Measurements from ENCODE around the gene UBXN2A.
"Not testable (repeated sequence)": the region's sequence is repeated elsewhere in the genome, so short reads cannot be mapped to it uniquely, and the experiment has no call there.

The UBXN2A gene

DNA sequence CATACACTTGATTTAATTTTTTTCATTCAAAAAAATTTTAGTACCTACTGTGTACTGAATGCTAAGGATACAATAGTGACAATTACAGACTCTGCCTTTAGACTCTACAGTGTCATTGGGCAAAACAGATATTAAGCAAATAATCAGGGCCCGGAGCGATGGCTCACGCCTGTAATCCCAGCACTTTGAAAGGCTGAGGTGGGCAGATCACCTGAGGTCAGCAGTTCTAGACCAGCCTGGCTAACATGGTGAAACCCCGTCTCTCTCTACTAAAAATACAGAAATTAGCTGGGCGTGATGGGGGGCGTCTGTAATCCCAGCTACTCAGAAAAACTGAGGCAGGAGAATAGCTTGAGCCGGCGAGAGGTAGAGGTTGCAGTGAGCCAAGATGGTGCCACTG lies 1.4 kb downstream of the UBXN2A start:
- DNase-seq: no peak

DNA sequence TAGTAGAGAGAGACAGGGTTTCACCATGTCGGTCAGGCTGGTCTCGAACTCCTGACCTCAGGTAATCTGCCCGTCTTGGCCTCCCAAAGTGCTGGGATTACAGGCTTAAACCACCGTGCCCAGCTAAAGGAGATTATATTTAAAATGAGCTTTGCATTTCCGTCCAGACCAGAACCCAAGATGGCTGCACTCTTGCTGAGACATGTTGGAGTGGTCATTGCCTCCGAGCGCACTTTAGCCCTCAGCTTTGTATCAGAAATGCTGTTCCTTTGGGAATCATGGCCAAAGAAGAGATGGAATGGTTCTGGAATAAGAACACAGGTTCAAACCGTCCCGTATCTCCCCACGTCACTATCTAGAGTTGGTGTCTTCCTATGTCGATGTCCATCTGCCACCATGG lies 3.4 kb downstream of the UBXN2A start:
- DNase-seq: no peak

DNA sequence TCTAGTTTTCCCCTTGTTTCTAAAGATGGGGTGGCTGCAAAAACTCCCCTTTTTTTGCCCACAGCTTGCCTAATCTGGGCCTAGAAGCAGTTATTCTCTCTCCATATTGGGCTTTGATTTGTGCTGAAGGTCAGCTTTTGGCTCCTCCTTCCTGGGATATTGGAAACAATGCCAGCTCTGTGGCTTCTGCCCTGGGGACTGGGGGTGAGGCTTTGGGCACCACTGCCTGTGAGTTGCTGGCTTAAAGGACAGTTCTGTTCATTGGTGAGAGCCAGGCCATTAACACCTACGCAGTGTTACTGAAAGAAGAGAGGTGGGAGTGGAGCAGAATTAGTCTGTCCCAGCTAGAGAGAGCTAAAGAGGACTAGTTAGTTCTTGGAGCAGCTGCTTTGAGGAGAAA lies 4.3 kb downstream of the UBXN2A start:
- DNase-seq: no peak

DNA sequence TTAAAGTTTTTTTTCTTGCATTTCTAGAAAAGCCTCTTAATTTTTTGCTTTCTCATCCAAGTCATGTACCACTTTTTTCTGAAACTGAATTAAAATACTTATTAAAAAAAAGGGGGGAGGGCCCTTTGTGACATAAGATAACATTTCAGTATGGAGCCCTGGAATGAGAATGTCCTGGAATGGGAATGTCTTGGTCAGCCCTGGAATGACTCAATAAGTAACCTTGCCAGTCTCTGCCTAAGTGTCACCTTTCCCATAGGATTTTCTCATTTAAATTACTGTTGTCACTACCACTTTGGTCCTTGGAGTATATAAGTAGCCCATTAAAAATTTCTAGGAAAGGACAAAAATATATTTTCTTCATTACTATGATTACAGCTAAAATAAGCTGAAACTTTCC lies 4.7 kb downstream of the UBXN2A start:
- no peak for DNase-seq

DNA sequence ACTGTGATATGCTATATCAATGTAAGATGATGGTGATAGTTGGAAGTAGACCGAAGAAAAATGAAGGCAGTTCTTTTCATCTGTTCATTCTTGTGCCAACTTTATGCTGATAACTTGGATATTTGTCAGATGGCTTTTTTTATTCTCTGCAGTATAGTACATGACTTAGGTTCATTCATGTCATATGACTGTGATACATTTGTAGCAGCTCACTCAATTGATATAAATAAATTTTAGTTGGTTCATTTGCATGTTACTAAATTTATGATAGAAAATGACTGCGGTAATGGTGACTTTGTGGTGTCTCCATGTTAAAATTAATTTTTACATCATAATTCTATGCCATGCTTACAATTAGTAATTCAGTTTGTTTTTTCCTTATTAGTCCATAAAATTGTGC lies 7.1 kb downstream of the UBXN2A start:
- DNase-seq: no peak

DNA sequence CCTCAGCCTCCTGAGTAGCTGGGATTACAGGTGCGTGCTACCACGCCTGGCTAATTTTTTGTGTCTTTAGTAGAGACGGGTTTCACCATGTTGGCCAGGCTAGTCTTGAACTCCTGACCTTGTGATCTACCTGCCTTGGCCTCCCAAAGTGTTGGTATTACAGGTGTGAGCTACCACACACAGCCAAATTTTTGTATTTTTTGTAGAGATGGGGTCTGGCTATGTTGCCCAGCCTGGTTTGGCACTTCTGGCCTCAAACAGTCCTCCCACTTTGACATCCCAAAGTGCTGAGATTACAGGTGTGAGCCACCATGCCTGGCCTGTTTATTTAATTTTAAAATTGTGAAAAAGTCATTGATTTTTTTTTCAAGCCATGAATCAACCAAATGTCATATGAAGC lies 12.3 kb downstream of the UBXN2A start:
- not testable (repeated sequence) for DNase-seq

DNA sequence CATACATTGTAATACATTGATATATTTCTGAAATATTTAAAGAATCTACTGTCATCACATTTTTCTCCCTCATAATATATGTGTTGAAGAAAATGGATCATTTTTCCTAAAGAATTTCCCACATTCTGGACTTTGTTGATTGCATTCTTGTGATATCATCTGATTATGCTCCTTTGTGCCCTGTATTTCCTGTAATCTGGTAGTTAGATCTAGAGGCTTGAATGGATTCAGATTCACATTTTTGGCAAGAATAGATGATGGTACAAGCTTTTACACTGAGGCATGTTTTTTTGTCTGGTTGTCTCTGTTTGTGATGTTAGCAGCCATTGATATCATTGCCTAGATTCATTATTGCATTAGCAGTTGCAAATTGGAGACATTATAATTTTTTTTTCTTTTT lies 13.4 kb downstream of the UBXN2A start:
- no peak for DNase-seq

DNA sequence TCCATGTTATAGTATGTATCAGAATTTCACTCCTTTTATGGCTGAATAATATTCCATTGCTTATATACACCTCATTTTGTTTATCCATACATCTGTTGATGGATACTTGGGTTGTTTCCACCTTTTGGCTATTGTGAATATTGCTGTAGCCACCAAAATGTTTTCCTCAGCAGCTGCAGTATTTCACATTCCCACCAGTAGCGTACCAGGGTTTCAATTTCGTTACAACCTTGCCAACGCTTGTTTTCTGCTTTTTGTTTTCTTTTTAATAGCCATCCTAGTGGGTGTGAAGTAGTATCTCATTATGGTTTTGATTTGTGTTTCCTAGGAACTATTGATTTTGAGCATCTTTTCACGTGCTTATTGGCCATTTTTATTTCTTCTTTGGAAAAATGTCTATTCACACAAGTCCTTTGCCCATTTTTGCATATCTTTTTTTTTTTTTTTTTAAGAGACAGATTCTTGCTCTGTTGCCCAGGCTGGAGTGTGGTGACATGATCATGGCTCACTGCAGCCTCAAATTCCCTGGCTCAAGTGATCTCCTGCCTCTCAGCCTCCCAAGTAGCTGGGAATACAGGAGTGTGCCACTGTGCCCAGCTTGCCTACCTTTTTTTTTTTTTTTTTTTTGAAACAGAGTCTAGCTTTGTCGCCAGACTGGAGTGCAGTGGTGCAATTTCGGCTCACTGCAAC lies 14.2 kb downstream of the UBXN2A start:
- DNase-seq: no peak

DNA sequence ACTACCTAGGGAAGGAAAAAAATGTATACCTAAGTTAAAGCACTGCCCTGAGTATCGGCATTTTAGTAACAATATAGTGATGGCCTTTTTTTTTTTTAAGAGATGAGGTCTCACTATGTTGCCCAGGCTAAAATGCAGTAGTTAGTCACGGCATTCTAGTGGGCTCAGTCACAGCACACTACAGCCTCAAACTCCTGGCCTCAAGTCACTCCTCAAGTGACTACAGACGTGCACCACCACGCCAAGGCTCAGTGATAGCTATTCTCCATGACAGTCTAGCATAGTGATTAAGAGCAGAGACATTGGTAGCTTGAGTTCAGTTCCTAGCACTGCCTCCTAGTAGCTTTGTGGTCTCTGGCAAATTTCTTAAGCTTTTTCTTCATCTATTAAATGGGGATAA lies 27.6 kb downstream of the UBXN2A start:
- no peak for DNase-seq

DNA sequence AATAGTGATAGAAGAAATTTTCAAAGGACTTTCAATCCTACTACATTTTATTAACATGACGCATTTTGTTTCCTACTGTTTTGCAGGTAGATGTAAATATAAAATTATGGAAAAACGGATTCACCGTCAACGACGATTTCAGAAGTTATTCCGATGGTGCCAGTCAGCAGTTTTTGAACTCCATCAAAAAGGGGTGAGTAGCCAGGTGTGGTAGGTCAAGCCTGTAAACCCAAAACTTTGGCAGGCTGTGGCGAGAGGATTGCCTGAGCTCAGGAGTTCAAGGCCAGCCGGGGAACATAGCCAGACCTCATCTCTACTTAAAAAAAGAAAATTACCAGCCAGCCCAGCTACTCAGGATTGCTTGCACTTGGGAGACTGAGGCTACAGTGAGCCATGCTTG lies 36.6 kb downstream of the UBXN2A start:
- no peak for DNase-seq

DNA sequence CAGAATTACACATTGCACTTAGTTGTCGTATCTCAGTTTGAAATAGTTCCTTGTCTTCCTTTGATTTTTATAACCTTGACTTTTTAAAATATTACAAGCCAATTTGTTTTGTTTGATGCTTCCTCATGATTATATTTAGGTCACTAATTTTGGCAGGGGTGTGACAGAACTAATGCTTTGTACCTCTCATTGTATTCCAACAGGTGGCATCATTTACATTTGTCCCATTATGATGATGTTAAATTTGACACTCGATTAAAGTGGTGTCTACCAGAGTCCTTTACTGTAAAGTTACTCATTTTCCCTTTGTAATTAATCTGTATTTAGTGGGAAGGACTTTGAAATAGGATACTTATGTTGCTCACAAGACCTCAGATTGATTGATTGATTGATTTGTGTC lies 48.1 kb downstream of the UBXN2A start:
- no peak for DNase-seq

DNA sequence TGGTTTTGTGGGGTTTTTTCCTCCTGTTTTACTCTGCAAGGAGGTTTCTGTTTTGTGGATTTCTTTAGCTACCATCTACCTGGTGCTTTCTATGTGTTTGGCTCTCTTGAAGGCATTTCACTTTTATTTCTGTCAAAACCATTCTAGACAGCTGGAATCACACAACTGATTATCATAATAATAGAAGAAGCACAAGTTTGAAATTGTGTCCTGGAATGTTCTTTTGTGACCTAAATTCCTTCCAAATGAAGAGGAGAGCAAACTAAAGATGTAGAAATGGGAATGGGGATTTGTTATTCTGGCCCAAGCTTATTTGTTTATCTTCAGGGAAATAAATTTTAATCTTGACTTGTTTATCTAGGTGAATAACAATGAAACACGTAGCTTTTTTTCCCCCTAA lies 52.7 kb downstream of the UBXN2A start:
- DNase-seq: no peak

DNA sequence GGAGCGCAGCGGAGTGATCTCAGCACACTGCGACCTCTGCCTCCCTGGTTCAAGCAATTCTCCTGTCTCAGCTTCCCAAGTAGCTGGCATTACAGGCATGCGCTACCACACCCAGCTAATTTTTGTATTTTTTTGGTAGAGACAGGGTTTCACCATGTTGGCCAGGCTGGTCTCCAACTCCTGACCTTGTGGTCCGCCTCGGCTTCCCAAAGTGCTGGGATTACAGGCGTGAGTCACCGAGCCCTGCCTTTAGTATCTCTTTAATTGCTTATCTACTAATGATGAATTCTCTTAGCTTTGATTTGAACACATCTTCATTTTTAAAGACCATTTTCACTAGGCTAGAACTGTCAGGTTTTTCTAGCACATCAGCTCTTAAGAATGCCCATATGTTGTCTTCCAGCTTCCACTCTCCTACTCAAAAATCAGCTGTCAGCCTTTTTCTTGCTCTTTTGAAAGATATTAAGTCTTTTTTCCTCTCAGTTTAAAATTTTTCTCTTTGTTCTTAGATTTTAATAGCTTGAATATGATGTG lies 53.5 kb downstream of the UBXN2A start:
- no peak for DNase-seq

DNA sequence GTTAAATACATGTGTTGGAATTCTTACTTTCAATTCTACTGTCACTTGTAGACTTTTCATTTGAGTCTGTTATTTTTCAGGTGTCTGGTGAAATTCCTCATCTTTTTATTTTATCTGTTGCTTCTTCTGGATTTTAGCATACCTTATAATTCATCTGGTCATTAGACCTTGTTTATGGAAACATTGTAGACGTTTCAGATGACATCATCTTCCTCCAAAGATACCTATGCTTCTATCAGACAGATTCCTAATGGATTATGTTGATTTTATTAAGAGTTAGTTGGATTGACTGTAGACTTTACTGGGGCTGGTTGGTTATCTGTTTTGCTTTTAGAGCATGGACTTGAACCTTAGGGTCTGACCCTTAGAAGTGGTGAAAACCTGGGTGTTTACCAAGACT lies 54.3 kb downstream of the UBXN2A start:
- no peak for DNase-seq

DNA sequence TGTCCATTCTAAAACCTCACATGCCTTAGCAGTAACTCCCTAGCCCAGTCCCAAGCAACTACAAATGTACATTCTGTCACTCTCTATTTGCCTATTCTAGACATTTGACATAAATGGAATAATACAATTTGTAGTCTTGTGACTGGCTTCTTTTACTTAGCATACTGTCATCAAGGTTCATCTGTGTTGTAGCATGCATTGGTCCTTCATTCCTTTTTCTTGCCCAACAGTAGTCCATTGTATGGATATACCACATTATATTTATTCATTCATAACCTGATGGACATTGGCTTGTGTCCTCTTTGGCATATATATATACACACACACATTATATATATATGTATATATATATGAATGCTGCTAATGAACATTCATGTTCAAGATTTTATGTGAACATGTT lies 67.4 kb downstream of the UBXN2A start:
- DNase-seq: no peak

DNA sequence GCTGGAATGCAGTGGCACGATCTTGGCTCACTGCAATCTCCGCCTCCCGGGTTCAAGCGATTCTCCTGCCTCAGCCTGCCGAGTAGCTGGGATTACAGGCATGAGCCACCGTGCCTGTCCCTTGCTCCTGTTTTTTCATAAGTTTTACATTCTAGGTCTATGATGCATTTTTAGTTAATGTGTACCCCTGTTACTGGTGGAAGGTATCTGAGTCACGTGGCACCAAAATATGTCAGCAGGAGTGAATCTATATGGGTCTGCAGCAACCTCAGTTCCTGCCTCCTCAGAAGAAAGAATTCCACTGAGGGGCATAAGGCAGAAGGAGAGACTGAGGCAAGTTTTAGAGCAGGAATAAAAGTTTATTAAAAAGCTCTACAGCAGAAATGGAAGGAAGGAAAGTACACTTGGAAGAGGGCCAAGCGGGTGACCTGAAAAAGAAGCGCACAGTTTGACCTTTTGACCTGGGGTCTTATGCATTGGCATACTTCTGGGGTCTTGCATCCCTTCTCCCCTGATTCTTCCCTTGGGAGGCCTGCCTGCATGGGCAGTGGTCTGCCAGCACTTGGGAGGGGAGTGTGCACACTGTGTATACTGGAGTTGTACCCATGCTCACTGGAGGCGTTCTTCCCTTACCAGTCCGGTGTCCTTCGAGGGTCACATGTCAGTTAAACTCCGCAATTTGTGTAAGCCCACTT lies 68.6 kb downstream of the UBXN2A start:
- no peak for DNase-seq

DNA sequence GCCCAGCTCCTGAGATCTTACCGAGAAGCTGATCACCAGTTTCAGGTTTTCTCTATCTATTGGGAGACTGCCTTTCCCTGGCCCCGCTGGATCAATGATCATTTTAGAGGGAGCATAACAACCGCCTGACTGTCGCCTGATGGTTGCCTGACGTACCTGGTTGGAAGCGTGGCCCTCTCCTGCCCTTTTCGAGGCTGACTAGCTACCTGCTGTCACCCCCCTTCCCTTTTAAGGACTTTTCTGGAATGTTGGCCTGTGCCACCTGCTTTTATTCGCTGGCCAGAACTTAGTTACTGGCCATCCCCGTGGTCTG lies 69.1 kb downstream of the UBXN2A start:
- no peak for DNase-seq

DNA sequence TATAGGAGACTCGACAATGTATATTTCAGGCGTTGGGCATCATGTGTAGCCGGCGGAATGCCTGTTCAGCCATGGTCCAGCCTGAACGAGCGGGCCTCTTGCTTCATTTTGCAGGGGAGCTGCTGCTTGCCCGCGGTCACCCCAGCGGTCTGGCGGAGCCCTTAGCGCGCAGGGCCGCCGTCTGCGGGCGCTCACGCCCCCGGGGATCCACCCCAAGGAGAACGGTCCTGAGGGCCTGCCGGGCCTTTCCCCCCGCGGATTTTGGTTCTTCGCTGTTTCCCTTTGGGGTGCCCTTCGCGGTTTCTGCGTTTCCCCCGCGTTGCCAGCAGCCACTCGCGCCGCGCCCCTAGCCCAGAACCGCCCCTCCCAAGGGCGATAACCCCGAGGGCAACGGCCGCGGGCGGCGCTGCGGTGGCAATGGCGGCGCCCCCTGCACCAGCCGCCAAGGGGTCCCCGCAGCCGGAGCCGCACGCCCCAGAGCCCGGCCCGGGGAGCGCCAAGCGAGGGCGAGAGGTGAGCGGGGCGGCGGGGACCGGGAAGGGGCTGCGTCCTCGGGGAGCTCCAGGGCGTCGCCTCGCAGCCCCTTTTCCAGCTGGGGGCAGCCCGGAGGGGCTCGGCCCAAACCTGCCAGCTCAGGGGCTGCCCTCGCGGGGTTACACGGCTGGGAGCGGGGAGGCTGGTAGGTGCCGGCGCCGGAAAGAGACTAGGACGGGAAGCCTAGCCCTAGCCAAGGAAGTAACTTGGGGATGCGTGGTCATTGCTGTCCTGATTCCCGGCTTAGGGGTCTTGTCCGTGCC lies 69.6 kb downstream of the UBXN2A start, which contains the start of gene MFSD2B:
MFSD2B (plus strand) TSS at position 406 of the 797 bp plus-strand sequence; CDS start at position 418, 12 bp downstream.
- no peak for DNase-seq

DNA sequence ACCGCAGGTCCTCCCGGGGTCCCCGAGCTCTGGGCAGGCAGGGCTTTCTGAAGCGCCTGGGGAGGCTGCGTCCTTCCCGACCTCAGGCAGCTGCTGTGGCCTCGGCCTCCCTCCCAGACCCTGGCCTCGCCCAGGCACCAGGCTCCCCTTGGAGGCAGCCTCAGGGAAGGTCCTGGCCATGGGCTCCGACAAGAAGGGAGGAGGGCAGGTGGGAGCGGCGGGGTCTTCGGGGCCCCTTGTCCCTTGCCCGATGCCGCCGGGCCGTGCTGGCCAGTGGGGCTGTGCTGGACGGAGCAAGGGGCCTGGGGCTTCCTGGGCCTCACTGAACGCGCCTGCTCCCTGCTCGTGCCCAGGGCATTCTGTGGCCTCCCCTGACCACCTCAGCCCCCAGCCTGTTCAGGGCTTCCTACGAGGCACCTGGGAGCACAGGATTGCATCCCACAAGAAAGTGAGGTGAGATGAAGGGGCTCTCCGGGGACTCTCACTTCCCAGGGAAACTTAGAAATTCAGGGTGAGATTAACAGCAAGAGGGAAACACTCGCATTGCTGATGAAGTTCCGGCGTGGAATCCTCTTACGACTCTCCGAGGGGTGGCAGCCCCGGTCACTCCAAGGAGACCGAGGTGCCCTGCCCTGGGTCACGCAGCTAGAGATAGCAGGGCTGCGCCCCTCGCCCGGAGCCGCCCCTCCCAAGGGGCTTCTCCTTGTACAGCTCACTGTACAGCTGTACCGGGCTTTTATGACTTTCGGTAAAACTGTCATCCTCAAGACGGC lies 70.4 kb downstream of the UBXN2A start:
- DNase-seq: no peak

DNA sequence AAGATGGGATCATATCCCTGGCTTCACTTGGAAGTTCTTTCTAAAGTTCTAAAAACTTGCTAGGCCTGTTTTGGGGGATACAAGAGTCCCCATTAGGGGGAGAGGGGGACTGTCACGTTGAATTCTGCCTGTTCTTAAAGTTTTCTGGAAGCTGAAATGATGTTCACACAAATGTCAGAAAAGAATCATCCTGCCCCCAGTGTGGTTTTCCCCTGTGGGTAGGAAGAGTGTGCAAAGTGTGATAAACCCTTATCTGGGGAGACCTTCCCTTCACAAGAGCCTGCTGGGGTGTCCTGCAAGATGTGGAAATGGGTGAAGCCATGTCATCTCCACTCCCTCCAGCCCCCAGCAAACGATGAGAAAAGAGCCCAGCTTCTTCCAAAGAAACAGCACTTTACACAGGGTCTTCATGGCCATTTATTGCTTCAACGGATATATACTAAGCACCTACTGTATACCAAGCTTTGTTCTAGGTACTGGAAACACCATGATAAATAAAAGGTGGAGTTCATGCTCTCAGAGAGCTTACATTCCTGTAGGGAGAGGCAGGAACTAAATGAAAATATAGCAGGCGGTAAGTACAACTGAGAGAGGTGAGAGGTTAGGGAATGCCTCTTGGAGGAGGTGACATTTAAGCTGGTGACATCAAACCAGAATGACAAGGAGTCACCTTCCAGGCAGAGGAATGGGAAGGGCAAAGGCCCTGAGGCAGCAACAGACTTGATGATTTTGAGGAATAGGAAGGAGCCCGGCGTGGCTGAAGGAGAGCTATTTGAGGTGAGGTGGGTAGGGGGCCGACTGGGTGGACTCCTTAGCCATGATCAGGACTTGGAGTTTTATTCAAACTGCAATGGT lies 71.2 kb downstream of the UBXN2A start:
- no peak for DNase-seq

DNA sequence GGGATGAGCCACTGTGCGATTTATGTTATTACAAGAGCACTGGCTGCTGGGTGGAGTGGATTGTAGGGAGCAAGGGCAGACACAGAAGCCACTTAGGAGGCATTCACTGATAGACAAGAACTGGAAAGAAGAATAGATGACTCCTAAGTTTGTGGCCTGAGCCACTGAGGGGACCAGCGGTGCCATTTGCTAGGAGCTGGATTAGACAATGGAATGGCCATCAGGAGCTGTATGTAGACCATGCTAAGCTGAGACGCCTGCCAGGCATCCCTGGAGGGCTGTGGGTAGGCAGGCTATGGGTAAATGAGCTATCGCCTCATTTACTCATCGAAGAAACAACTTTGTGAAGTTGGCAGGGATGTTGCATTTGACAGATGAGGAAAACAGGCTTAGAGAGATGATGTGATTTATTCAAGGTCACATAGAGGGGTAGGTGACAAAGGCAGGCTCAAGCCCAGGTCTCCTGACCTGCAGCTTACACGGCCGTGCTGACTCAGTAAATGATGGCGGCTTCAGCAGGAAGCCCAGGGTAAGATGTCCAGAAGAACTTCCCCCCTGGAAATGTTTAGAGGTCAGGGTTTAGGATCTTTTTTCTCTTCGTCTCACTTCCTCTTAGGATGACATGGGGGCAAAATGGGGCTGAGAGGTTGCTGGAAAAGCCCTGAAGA lies 72.4 kb downstream of the UBXN2A start:
- DNase-seq: no peak

DNA sequence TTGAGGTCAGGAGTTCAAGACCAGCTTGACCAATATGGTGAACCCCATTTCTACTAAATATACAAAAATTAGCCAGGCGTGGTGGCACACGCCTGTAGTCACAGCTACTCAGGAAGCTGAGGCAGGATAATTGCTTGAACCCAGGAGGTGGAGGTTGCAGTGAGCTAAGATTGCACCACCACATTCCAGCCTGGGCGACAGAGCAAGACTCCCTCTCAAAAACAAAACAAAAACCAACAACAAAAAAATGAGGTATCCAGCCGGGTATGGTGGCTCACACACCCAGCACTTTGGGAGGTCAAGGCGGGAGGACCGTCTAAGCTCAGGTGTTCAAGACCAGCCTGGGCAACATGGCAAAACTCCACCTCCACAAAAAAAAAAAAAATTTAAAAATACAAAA lies 74.6 kb downstream of the UBXN2A start:
- not testable (repeated sequence) for DNase-seq
